Caco-2 (cell line): Measurements from ENCODE around the gene OARD1. TPM values are rescaled to one million over a fixed set of nuclear protein-coding genes. Genes with fewer than 3 reads are reported as not detected.

Source experiments
- BruUV-seq: library from RNA; stranded (reverse); fragments of 400-500 nt; replicated peaks from 2 replicates; lab custom pipeline; 2021; lab: Mats Ljungman, UMichigan
- CTCF ChIA-PET: fragments of 300-600 bp; sonication (Branson Sonifier 250); formaldehyde crosslinking; loops from one replicate; lab custom pipeline; 2022; ENCODE audit warnings: antibody characterized with exemption; lab: Charles Lee
- POLR2A ChIA-PET: fragments of 300-600 bp; sonication (Branson Sonifier 250); formaldehyde crosslinking; loops from one replicate; lab custom pipeline; 2022; ENCODE audit warnings: antibody characterized with exemption; lab: Charles Lee
- DNase-seq, 2 experiments: peaks; one replicate each; pipeline versions ENCODE4 v3.0.0 to v3.0.0-alpha.2; 2020 to 2022
- H3K27me3 ChIP-seq: replicated peaks from 2 replicates; pipeline ENCODE4 v1.6.0; 2011; ENCODE audit warnings: low read length; ENCODE audit not compliant: control insufficient read depth, insufficient read depth
- H3K36me3 ChIP-seq: 2 replicates; pipeline ENCODE4 v1.5.1; 2011; ENCODE audit warnings: low read length; ENCODE audit not compliant: control insufficient read depth, insufficient read depth
- H3K4me1 ChIP-seq: fragments of 250-450 bp; sonication (Bioruptor Pico); 2 replicates; pipeline ENCODE4 v1.5.1; 2020; ENCODE audit warnings: mild to moderate bottlenecking
- H3K4me3 ChIP-seq: 2 replicates; pipeline ENCODE4 v1.5.1; 2011; ENCODE audit warnings: low read depth, mild to moderate bottlenecking, control low read depth, low read length
- H3K9me3 ChIP-seq: fragments of 250-450 bp; sonication (Bioruptor Pico); 2 replicates; pipeline ENCODE4 v1.5.1; 2020; ENCODE audit warnings: mild to moderate bottlenecking, moderate library complexity
- H3K27ac Mint-ChIP-seq: one replicate; pipeline ENCODE4 v1.8.0; 2022; ENCODE audit warnings: mixed read lengths; ENCODE audit not compliant: unreplicated experiment
- H3K27me3 Mint-ChIP-seq: one replicate; pipeline ENCODE4 v1.8.0; 2022; ENCODE audit warnings: mixed read lengths; ENCODE audit not compliant: insufficient read depth, unreplicated experiment
- H3K36me3 Mint-ChIP-seq: one replicate; pipeline ENCODE4 v1.8.0; 2022; ENCODE audit warnings: mild to moderate bottlenecking, mixed read lengths; ENCODE audit not compliant: insufficient read depth, unreplicated experiment
- H3K4me1 Mint-ChIP-seq: one replicate; pipeline ENCODE4 v1.8.0; 2022; ENCODE audit warnings: low read depth, mixed read lengths; ENCODE audit not compliant: unreplicated experiment
- H3K4me3 Mint-ChIP-seq: one replicate; pipeline ENCODE4 v1.8.0; 2022; ENCODE audit warnings: mild to moderate bottlenecking, moderate library complexity, mixed read lengths; ENCODE audit not compliant: unreplicated experiment
- H3K9me3 Mint-ChIP-seq: one replicate; pipeline ENCODE4 v1.8.0; 2022; ENCODE audit warnings: mixed read lengths; ENCODE audit not compliant: unreplicated experiment
- CTCF ChIP-seq, 2 experiments: fragments of 200-600 bp in 1 of 2; IDR thresholded peaks; 1 replicate in 1 of 2; 2 replicates in 1 of 2; pipeline versions ENCODE4 v1.5.1 to v1.8.0; 2011 to 2022; ENCODE audit warnings: antibody characterized with exemption in 1 of 2, control low read depth in 1 of 2, inconsistent platforms in 1 of 2, low read depth in 1 of 2, low read length in 1 of 2, mild to moderate bottlenecking in 1 of 2, moderate library complexity in 1 of 2; ENCODE audit not compliant: insufficient read depth in 1 of 2, severe bottlenecking in 1 of 2, unreplicated experiment in 1 of 2
- intact Hi-C: fragments of 100-400 bp; cut with micrococcal nuclease; formaldehyde crosslinking; loops from one replicate; pipeline ENCODE4 v1.10.0; 2022; ENCODE audit not compliant: unreplicated experiment
- total RNA-seq: library from RNA; stranded (reverse); gene quantifications from 2 replicates; pipeline ENCODE4 v1.2.3, GENCODE V29; 2022

Gene OARD1
- total RNA-seq, 1 experiment from 2014 or later, result 35.5 TPM

- no peak overlapping the region for H3K4me3 ChIP-seq
- intact Hi-C loops, result loop anchor here (5.0 kb wide), 1 partner anchor 41 kb away; no protein-coding TSS in a partner anchor
- Mint-ChIP-seq H3K36me3 (no peaks in the 10 kb centered on the region), H3K27ac (no peak overlapping the region), H3K4me3 (no peak overlapping the region), H3K9me3 (no peaks in the 10 kb centered on the region), H3K4me1 (peaks cover 6% of the 10 kb centered on the region), H3K27me3 (no peaks in the 10 kb centered on the region)
- no peak for DNase-seq
- POLR2A ChIA-PET, result no interaction called here
- CTCF ChIA-PET, result interaction anchor here (0.6 kb wide), 1 partner anchor 47 kb away, joined by 3 read pairs; no protein-coding TSS in a partner anchor
- no peaks in the 10 kb centered on the region for H3K9me3 ChIP-seq
- H3K27me3 ChIP-seq, result no peaks in the 10 kb centered on the region
- no peak for TF ChIP-seq CTCF (IDR thresholded peaks at IDR 0.05; ENCODE audit: insufficient read depth in 1 of 2, low read depth in 1 of 2, low read length in 1 of 2, severe bottlenecking in 1 of 2, unreplicated experiment in 1 of 2)
- no peaks in the 10 kb centered on the region for H3K36me3 ChIP-seq
- BruUV-seq, result no TSS peak
- H3K4me1 ChIP-seq, result peaks cover 14% of the 10 kb centered on the region
Measured at GRCh38 chr6:41025966-41026530, 46.1 kb downstream of the OARD1 start.

GRCh38 chr6:41023114-41023513 is 49.0 kb downstream of the OARD1 start:
- intact Hi-C loops, result no loop called here
- no peaks in the 10 kb centered on the region for H3K9me3 ChIP-seq
- no TSS peak for BruUV-seq
- H3K27me3 ChIP-seq, result no peaks in the 10 kb centered on the region
- ChIA-PET CTCF (interaction anchor here (1.2 to 1.4 kb wide), 2 partner anchors 16 to 18 kb away, joined by 3 to 7 read pairs; partner anchors contain the start of gene UNC5CL), POLR2A (no interaction called here)
- peaks cover 7% of the 10 kb centered on the region for H3K4me1 Mint-ChIP-seq
- H3K27me3 Mint-ChIP-seq, result no peaks in the 10 kb centered on the region
- H3K4me3 ChIP-seq, result no peak overlapping the region
- peak overlapping the region; percentile 45 for H3K27ac Mint-ChIP-seq
- no peaks in the 10 kb centered on the region for H3K36me3 ChIP-seq
- no peak for TF ChIP-seq CTCF (IDR thresholded peaks at IDR 0.05; ENCODE audit: insufficient read depth in 1 of 2, low read depth in 1 of 2, low read length in 1 of 2, severe bottlenecking in 1 of 2, unreplicated experiment in 1 of 2)
- no peaks in the 10 kb centered on the region for H3K9me3 Mint-ChIP-seq
- peaks cover 19% of the 10 kb centered on the region for H3K4me1 ChIP-seq
- no peak overlapping the region for H3K4me3 Mint-ChIP-seq
- H3K36me3 Mint-ChIP-seq, result no peaks in the 10 kb centered on the region
- no peak for DNase-seq

- Mint-ChIP-seq H3K27me3 (no peaks in the 10 kb centered on the region), H3K27ac (no peak overlapping the region), H3K9me3 (no peaks in the 10 kb centered on the region), H3K4me3 (no peak overlapping the region), H3K36me3 (no peaks in the 10 kb centered on the region), H3K4me1 (peaks cover 7% of the 10 kb centered on the region)
- no peak for TF ChIP-seq CTCF (IDR thresholded peaks at IDR 0.05; ENCODE audit: insufficient read depth in 1 of 2, low read depth in 1 of 2, low read length in 1 of 2, severe bottlenecking in 1 of 2, unreplicated experiment in 1 of 2)
- no peak for DNase-seq
- Histone ChIP-seq H3K9me3 (no peaks in the 10 kb centered on the region), H3K4me1 (peaks cover 19% of the 10 kb centered on the region), H3K36me3 (no peaks in the 10 kb centered on the region), H3K4me3 (no peak overlapping the region), H3K27me3 (no peaks in the 10 kb centered on the region)
- POLR2A ChIA-PET, result no interaction called here
- intact Hi-C loops, result loop anchor here (1.0 kb wide), 1 partner anchor 127 kb away; no protein-coding TSS in a partner anchor
- CTCF ChIA-PET, result interaction anchor here (1.4 kb wide), 1 partner anchor 18 kb away, joined by 7 read pairs; no protein-coding TSS in a partner anchor
- no TSS peak for BruUV-seq
Measured at GRCh38 chr6:41022294-41022693, 49.9 kb downstream of the OARD1 start.
